ENCODE results near the gene LRRFIP1. TPM values are rescaled to one million over a fixed set of nuclear protein-coding genes. Genes with fewer than 3 reads are reported as not detected.

The LRRFIP1 gene
- total RNA-seq, 2 donors from 2014 or later, result 175 to 225 TPM

DNA sequence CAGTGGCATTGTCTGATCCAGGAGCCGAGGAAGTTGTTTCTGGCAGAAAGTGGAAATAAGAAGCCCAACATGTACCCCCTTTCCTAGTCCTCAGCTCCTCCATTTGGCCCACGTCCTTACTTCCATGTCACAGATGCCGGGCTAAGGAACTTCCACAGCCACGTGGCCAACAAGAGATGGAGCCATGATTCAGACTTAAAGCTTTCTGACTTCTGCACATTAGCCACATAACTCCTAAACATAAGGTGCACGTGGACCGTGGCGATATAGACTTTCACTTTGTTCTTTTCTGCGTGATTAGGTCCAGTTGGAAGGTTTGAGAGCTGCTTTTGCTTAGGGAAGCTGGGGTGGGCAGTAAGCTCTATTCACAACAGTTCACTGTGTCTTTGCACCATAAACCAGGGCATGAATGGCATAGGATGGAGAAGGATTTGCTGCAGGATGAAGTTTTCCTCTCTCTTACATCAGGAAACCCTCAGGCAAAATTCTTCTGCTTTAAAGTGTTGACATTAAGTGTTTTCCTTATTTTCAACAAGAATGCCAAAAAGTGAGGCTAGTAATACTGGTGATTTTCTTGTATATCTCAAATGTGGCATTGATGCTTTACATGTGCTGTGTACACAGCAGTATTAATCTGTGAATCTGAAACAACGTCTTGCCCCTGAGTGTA, 109.9 kb downstream of the LRRFIP1 start:
- no peaks in the 10 kb centered on the region for H3K9me3 ChIP-seq (ENCODE audit: control insufficient read depth, low read length, poor library complexity, severe bottlenecking)
- H3K4me3 Mint-ChIP-seq, result no peak overlapping the region
- DNase-seq, result no peak
- peaks cover 45% of the 10 kb centered on the region for H3K4me1 Mint-ChIP-seq
- H3K27ac Mint-ChIP-seq, result peak overlapping the region; percentile 94
- H3K27me3 Mint-ChIP-seq, result no peaks in the 10 kb centered on the region
- no peak for ATAC-seq
- H3K36me3 Mint-ChIP-seq (ENCODE audit: low read depth), result peaks cover 2% of the 10 kb centered on the region

DNA sequence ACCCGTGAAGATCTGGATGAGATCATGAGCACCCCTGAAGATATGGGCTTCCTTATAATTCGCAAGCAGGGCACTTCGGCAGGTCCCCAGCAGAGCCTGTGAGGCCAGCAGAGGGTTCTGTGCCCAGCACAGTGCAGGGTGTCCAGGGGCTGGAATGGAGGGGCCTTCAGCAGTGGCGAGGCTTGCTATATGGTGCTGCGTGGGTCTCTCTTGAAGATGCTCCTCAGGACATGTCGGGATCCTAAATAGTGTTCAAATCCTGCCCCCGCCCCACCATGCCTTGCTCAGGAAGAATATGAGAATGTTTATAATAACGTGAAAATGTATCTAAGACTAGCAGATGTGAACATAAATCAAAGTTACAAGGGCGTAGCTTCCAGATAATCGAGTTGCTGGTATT, 110.9 kb downstream of the LRRFIP1 start:
- peaks cover 2% of the 10 kb centered on the region for H3K36me3 Mint-ChIP-seq (ENCODE audit: low read depth)

DNA sequence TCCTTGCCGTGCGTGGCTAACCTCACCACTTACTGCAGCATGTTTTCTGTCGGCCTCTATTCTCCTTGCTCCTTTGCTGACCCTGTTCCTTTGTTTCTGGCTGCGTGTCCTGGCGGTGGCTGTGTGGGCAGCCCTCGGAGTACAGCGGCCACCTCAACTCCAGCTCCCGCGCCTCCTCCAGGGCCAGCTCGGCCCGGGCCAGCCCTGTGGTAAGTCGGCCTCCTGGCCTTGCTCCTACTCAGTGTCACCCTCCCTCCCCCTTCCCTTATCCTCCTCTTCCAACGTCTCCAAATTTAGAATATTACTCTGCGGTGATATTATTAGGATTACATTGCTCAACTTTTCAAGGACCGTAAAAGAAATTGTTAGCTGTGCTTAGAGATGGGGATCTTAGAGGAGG, 111.7 kb downstream of the LRRFIP1 start:
- Mint-ChIP-seq H3K36me3 (ENCODE audit: low read depth) (peaks cover 2% of the 10 kb centered on the region), H3K4me3 (peak overlapping the region; percentile 33), H3K27me3 (no peaks in the 10 kb centered on the region), H3K4me1 (peaks cover 47% of the 10 kb centered on the region), H3K27ac (peak overlapping the region; percentile 95)
- H3K9me3 ChIP-seq (ENCODE audit: control insufficient read depth, low read length, poor library complexity, severe bottlenecking), result no peaks in the 10 kb centered on the region
- ATAC-seq (no peak), DNase-seq (no peak)

More for the DNA sequence above, 110.9 kb downstream of the LRRFIP1 start:
- H3K9me3 ChIP-seq (ENCODE audit: control insufficient read depth, low read length, poor library complexity, severe bottlenecking), result no peaks in the 10 kb centered on the region
- Mint-ChIP-seq H3K27ac (peak overlapping the region; percentile 94), H3K4me3 (peak overlapping the region; percentile 67), H3K4me1 (peaks cover 45% of the 10 kb centered on the region), H3K27me3 (no peaks in the 10 kb centered on the region)
- DNase-seq (no peak), ATAC-seq (no peak)

DNA sequence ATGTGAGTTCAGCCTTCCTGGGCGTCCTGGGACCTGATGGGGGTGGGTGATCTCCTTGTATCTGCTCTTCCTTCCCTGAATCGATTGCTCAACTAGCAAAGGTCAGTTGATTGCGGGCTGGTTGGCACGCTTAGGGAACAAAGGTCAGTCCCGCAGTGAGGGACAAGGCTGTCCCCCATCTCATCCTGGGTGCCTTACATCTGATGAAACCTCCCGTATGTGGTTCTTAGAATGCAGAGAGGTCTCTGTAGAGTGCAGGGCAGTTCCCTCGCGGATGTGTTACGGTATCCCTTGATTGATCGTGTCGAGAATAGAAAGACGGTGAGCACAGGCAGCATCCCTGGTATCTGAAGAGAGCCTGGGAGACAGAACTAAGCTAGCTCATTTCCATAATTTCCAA, 114.8 kb downstream of the LRRFIP1 start:
- H3K36me3 Mint-ChIP-seq (ENCODE audit: low read depth), result peaks cover 2% of the 10 kb centered on the region
- no peak for ATAC-seq

DNA sequence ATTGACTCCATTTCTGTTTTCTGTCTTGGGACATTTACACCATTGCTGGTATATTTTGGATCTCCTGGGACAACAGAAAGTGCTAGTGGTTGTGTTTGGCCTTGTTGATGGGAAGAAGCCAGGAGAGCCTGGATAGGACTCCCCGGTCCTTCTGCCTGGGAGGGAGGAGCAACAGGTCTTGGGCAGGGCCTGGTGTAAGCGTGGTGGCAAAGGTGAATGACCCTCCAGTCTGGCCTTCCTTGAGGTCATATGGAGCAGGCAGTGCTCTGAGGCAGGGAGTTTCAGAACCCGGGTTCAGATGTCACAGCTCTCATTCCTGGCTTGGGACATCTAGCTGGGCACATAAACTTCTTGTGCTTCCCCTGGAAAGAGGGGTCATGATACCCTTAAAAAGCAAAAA, 115.2 kb downstream of the LRRFIP1 start:
- H3K4me3 Mint-ChIP-seq, result peak overlapping the region; percentile 33
- no peak for ATAC-seq
- no peaks in the 10 kb centered on the region for H3K27me3 Mint-ChIP-seq
- no peak for DNase-seq
- peaks cover 2% of the 10 kb centered on the region for H3K36me3 Mint-ChIP-seq (ENCODE audit: low read depth)
- H3K27ac Mint-ChIP-seq, result peak overlapping the region; percentile 95
- H3K9me3 ChIP-seq (ENCODE audit: control insufficient read depth, low read length, poor library complexity, severe bottlenecking), result no peaks in the 10 kb centered on the region
- H3K4me1 Mint-ChIP-seq, result peaks cover 45% of the 10 kb centered on the region

More for the DNA sequence above, 114.8 kb downstream of the LRRFIP1 start:
- H3K27me3 Mint-ChIP-seq, result no peaks in the 10 kb centered on the region
- no peak overlapping the region for H3K4me3 Mint-ChIP-seq
- DNase-seq, result no peak
- H3K4me1 Mint-ChIP-seq, result peaks cover 46% of the 10 kb centered on the region
- H3K9me3 ChIP-seq (ENCODE audit: control insufficient read depth, low read length, poor library complexity, severe bottlenecking), result no peaks in the 10 kb centered on the region
- peak overlapping the region; percentile 95 for H3K27ac Mint-ChIP-seq

DNA sequence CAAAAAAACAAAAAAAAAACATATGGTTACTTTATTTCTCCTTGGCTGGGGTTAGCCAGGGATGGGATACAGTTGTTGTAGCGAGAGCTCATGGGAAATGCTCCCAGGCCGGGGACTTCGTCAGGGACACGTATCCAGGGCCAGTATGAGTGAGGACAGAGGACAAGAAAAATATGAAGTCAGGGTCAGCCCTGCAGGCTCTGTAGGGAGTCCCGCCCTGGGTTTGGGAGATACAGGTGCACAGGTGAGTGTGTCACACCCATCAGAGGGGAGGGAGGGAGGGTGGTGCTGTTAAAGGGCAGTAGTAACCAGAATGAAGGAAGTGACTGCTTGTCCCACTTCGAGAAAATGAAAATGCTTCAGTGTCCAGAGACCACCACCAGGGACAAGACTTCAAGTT, 115.6 kb downstream of the LRRFIP1 start:
- ATAC-seq, result no peak
- H3K9me3 ChIP-seq (ENCODE audit: control insufficient read depth, low read length, poor library complexity, severe bottlenecking), result no peaks in the 10 kb centered on the region
- peaks cover 41% of the 10 kb centered on the region for H3K4me1 Mint-ChIP-seq
- no peaks in the 10 kb centered on the region for H3K27me3 Mint-ChIP-seq
- no peak overlapping the region for H3K4me3 Mint-ChIP-seq
- no peaks in the 10 kb centered on the region for H3K36me3 Mint-ChIP-seq (ENCODE audit: low read depth)
- peak overlapping the region; percentile 95 for H3K27ac Mint-ChIP-seq
- no peak for DNase-seq

DNA sequence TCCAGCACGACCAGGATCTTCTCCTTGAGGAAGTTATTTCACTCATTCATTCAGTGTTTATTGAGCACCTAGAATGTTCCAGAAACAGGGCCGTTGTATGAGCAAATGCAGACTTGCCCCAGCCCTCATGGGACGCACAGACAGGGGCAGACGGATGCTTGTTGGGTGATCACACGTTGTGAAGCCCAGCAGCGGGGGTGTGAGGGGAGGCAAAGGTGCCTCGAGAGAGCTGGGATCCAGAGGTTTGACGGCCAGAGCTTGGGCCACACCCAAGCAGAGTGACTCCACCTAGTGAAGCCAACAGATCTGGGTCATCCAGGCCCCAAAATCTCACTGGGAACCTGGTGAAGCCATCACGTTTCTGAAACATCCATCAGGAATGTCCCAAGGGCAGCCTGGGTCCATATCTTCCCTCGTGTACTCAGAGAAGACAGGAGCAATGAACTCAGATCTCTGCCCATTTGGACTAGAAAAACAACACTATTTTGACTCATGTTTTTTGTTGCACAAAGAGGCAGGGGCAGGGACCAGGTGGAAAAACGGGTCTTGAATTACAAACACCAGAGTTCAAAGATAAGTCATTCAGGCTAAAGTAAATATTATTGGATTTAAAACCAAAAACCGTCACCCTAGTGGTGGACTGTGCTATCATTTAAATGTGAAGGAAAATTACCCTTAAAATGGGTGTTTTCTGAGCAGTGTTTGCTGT, 116.3 kb downstream of the LRRFIP1 start:
- DNase-seq, result no peak
- ATAC-seq, result no peak
- peaks cover 36% of the 10 kb centered on the region for H3K4me1 Mint-ChIP-seq
- H3K27ac Mint-ChIP-seq, result peak overlapping the region; percentile 95
- H3K27me3 Mint-ChIP-seq, result no peaks in the 10 kb centered on the region
- H3K4me3 Mint-ChIP-seq, result peak overlapping the region; percentile 50
- no peaks in the 10 kb centered on the region for H3K9me3 ChIP-seq (ENCODE audit: control insufficient read depth, low read length, poor library complexity, severe bottlenecking)
- peaks cover 2% of the 10 kb centered on the region for H3K36me3 Mint-ChIP-seq (ENCODE audit: low read depth)

DNA sequence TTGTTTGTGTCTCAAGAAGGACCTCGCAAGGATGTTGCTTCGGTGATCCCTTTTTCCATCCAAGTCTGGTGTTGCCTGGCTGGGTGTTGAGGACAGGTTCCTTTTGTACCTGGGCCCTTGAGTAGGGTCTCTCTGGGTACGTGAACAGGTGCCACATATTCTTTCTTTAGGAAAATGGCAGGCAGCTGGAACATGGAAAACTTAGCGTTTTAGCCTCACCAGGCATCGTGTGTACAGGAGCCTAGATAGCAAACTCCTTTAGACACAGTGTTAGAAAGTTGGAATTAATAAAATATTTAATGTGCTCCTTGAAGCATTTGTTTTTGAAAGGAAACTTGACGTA, 116.9 kb downstream of the LRRFIP1 start:
- H3K27ac Mint-ChIP-seq, result peak overlapping the region; percentile 95
- no peak for ATAC-seq
- DNase-seq, result no peak
- H3K4me3 Mint-ChIP-seq, result no peak overlapping the region
- H3K27me3 Mint-ChIP-seq, result no peaks in the 10 kb centered on the region
- no peaks in the 10 kb centered on the region for H3K9me3 ChIP-seq (ENCODE audit: control insufficient read depth, low read length, poor library complexity, severe bottlenecking)
- peaks cover 3% of the 10 kb centered on the region for H3K36me3 Mint-ChIP-seq (ENCODE audit: low read depth)
- H3K4me1 Mint-ChIP-seq, result peaks cover 36% of the 10 kb centered on the region

DNA sequence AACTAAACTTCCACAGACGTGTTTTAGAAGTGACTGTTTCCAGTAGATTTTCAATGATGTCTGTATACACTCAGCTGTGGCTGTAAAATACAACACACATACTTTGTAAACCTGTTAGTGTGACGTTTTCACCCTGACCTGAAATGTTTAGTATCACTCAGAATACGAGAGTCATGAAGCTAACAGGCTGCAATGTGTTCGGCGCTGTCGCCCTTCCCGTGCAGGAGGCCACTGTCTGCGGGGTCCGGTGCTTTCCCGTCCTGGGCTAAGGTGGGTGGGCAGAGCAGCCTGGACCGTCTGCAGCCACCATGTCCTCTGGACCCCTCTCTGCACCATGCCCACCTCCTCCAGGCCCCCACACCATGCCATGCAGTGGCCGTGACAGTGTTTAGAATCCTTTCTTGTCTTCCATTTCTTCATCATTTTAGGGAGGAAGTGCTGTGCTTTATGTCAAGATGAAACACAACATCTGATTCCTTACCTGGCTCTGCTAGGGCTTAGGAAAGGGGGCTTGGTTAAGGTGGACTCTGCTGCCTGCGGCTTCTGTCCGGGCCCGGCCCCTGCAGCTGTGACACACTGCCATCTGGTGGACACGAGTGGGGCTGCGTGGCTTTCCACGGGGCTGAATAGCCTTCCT, 117.3 kb downstream of the LRRFIP1 start:
- Mint-ChIP-seq H3K36me3 (ENCODE audit: low read depth) (peaks cover 5% of the 10 kb centered on the region), H3K27me3 (no peaks in the 10 kb centered on the region), H3K27ac (peak overlapping the region; percentile 95), H3K4me1 (peaks cover 34% of the 10 kb centered on the region), H3K4me3 (peak overlapping the region; percentile 57)
- peak; percentile 65 to 82 (median 66) for DNase-seq
- peak; percentile 75 for ATAC-seq
- H3K9me3 ChIP-seq (ENCODE audit: control insufficient read depth, low read length, poor library complexity, severe bottlenecking), result no peaks in the 10 kb centered on the region

DNA sequence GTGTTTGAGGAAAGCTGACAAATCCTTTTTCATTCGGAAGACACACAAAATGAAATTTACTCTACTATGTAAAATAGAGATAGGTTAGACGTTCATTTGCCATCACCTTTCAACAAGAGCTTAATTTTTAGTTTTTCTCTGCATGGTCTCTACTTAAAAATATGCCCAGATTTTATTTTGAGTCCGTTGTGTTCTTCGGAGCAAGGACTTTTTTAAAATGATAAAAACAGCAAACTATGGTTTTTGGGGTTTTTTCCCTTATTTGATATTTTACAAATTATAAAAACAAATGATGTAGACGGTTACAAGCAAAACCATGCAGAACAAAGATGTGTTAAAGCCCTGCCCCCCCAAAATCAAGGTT, 117.8 kb downstream of the LRRFIP1 start:
- Mint-ChIP-seq H3K36me3 (ENCODE audit: low read depth) (peaks cover 6% of the 10 kb centered on the region), H3K27ac (peak overlapping the region; percentile 95), H3K4me3 (peak overlapping the region; percentile 57), H3K4me1 (peaks cover 34% of the 10 kb centered on the region), H3K27me3 (no peaks in the 10 kb centered on the region)
- ATAC-seq (no peak), DNase-seq (no peak)
- no peaks in the 10 kb centered on the region for H3K9me3 ChIP-seq (ENCODE audit: control insufficient read depth, low read length, poor library complexity, severe bottlenecking)

DNA sequence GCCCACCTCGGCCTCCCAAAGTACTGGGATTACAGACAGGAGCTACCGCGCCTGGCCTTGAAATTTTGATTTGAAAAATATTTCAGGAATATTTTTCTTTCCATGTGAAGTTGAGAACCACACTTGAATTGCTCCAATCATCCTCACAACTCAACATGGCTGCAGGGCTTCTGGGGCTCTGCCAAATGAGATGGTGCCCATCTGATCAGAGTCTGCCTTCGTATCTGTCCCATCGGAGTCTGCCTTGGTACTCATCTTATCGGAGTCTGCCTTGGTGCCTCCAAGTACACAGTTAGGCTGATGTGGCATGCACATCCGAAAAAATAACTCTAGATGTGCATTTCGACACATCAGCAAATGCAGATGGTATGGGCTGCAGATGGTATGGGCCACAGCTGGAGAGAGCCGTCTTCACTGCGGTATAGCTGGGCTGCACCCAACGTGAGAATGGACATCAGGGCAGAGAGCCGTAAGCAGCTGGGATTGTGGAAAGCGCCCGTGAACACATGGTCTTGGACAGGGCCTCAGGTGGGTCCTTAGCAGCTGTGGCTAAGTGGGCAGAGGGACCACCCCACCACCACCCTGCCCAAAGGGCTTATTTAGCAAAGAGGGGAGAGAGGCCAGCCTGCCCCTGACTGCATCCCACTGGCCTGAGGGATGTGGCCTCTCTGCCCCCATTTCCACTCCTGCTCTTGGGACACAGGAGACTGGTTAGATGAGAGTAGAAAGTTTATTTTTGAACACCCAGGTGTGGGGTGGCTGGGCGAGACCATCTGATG, 119.1 kb downstream of the LRRFIP1 start:
- no peak for ATAC-seq
- H3K36me3 Mint-ChIP-seq (ENCODE audit: low read depth), result peaks cover 6% of the 10 kb centered on the region
- peak overlapping the region; percentile 56 for H3K27ac Mint-ChIP-seq

DNA sequence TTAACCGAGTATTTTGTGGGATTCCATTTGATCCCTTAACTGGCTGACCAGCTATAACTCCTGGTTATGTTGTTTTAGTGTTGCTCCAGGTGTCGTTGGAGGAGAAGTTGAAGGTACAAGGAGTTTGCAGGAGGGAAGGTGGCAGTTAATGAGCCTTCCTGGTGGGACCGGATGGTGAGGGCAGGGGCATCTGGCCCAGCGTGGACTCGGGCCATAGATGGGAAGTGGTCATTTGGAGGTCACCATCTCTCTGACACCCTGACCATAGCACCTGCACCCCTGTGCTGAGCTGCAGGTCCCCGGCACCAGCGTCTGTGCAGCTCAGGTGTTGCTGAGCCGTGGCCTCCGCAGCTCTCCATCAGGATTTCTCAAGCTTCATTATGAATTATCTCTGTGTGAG, 119.8 kb downstream of the LRRFIP1 start:
- H3K9me3 ChIP-seq (ENCODE audit: control insufficient read depth, low read length, poor library complexity, severe bottlenecking), result no peaks in the 10 kb centered on the region
- Mint-ChIP-seq H3K4me3 (peak overlapping the region; percentile 49), H3K27ac (peak overlapping the region; percentile 56), H3K36me3 (ENCODE audit: low read depth) (peaks cover 6% of the 10 kb centered on the region), H3K27me3 (no peaks in the 10 kb centered on the region), H3K4me1 (peaks cover 30% of the 10 kb centered on the region)
- DNase-seq (no peak), ATAC-seq (no peak)

More for the DNA sequence above, 119.1 kb downstream of the LRRFIP1 start:
- H3K4me1 Mint-ChIP-seq, result peaks cover 29% of the 10 kb centered on the region
- H3K27me3 Mint-ChIP-seq, result no peaks in the 10 kb centered on the region
- no peaks in the 10 kb centered on the region for H3K9me3 ChIP-seq (ENCODE audit: control insufficient read depth, low read length, poor library complexity, severe bottlenecking)
- H3K4me3 Mint-ChIP-seq, result no peak overlapping the region
- no peak for DNase-seq

DNA sequence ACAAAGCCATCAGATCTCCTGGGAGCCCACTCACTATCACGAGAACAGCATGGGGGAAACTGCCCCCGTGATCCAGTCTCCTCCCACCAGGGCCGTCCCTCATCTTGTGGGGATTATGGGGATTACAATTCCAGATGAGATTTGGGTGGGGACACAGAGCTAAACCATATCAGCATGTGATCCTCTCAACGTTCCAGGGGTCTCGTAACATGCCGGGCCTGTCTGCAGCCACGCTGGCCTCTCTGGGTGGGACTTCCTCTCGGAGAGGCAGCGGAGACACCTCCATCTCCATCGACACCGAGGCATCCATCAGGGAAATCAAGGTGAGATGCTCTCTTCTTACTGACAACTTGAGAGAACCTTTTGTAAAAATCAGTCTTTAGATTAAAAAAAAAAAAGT, 121.6 kb downstream of the LRRFIP1 start:
- H3K36me3 Mint-ChIP-seq (ENCODE audit: low read depth), result peaks cover 12% of the 10 kb centered on the region
- peaks cover 24% of the 10 kb centered on the region for H3K4me1 Mint-ChIP-seq
- no peaks in the 10 kb centered on the region for H3K9me3 ChIP-seq (ENCODE audit: control insufficient read depth, low read length, poor library complexity, severe bottlenecking)
- peak overlapping the region; percentile 84 for H3K27ac Mint-ChIP-seq
- DNase-seq (no peak), ATAC-seq (no peak)
- H3K4me3 Mint-ChIP-seq, result peak overlapping the region; percentile 15
- H3K27me3 Mint-ChIP-seq, result no peaks in the 10 kb centered on the region

Measured in T-helper 17 cell (primary cell).